Skin of body (tissue), 2 donors: ENCODE measurements around the gene ANO6. TPM values are rescaled to one million over a fixed set of nuclear protein-coding genes. Genes with fewer than 3 reads are reported as not detected.
A peak's percentile ranks its signal among the peaks of the same experiment; 100 is the strongest.

Experiments
- DNase-seq: peaks from one replicate; lab custom pipeline; 2025; lab: John Stamatoyannopoulos, UW
- total RNA-seq: library from RNA; depleted of rRNA; stranded (reverse); fragments of >200 nt; gene quantifications from one replicate; pipeline ENCODE4 v1.2.3, GENCODE V29; 2014

ANO6 gene
- total RNA-seq, 1 donor from 2014 or later: 55.6 TPM

- DNase-seq: no peak
Observed at GRCh38 chr12:45279931-45280830, 64.3 kb downstream of the ANO6 start.

- DNase-seq: no peak
Observed at GRCh38 chr12:45281994-45282393, 66.1 kb downstream of the ANO6 start.

GRCh38 chr12:45282411-45282810 lies 66.5 kb downstream of the ANO6 start:
- DNase-seq: no peak

GRCh38 chr12:45284096-45284901 lies 68.4 kb downstream of the ANO6 start:
- no peak for DNase-seq

- no peak for DNase-seq
Observed at GRCh38 chr12:45285717-45286116, 69.8 kb downstream of the ANO6 start.

- no peak for DNase-seq
Observed at GRCh38 chr12:45286621-45287020, 70.7 kb downstream of the ANO6 start.

GRCh38 chr12:45289245-45290215 lies 73.6 kb downstream of the ANO6 start:
- DNase-seq: no peak

- no peak for DNase-seq
Observed at GRCh38 chr12:45290216-45290605, 74.3 kb downstream of the ANO6 start.

- no peak for DNase-seq
Observed at GRCh38 chr12:45291518-45291917, 75.6 kb downstream of the ANO6 start.

- no peak for DNase-seq
Observed at GRCh38 chr12:45292486-45293195, 76.7 kb downstream of the ANO6 start.

- no peak for DNase-seq
Observed at GRCh38 chr12:45294906-45295305, 79.0 kb downstream of the ANO6 start.

- DNase-seq: no peak
Observed at GRCh38 chr12:45296046-45296586, 80.2 kb downstream of the ANO6 start.

GRCh38 chr12:45298047-45298446 lies 82.2 kb downstream of the ANO6 start:
- no peak for DNase-seq

- DNase-seq: peak; percentile 77
Observed at GRCh38 chr12:45298721-45299692, 83.1 kb downstream of the ANO6 start.

- no peak for DNase-seq
Observed at GRCh38 chr12:45302621-45303369, 86.9 kb downstream of the ANO6 start.

GRCh38 chr12:45303945-45304344 lies 88.0 kb downstream of the ANO6 start:
- DNase-seq: no peak

- DNase-seq: no peak
Observed at GRCh38 chr12:45304514-45305178, 88.8 kb downstream of the ANO6 start.

GRCh38 chr12:45305907-45306306 lies 90.0 kb downstream of the ANO6 start:
- DNase-seq: peak; percentile 19
